ENCODE data around the gene PCGF3.

PCGF3 gene

GRCh38 chr4:705278-706082 lies at the start of gene PCGF3:
Gene PCGF3, plus strand, starts transcription at chr4:705832. Its CDS starts 27,849 bp downstream, at chr4:733681.
- H3K27me3 Mint-ChIP-seq, result no peaks in the 10 kb centered on the region
- H3K4me1 Mint-ChIP-seq, result peaks cover 22% of the 10 kb centered on the region
- no peaks in the 10 kb centered on the region for H3K9me3 Mint-ChIP-seq
- H3K4me3 Mint-ChIP-seq, result peak within 1 kb of the TSS; percentile 69
- peak within 1 kb of the TSS; percentile 7 for H3K27ac Mint-ChIP-seq
- H3K36me3 Mint-ChIP-seq, result no peaks in the 10 kb centered on the region

GRCh38 chr4:656436-657337 lies 48.9 kb upstream of the PCGF3 start:
- Mint-ChIP-seq H3K4me3 (no peak overlapping the region), H3K9me3 (peaks cover 3% of the 10 kb centered on the region), H3K27me3 (no peaks in the 10 kb centered on the region), H3K36me3 (no peaks in the 10 kb centered on the region), H3K27ac (no peak overlapping the region), H3K4me1 (peaks cover 4% of the 10 kb centered on the region)

- Mint-ChIP-seq H3K27me3 (no peaks in the 10 kb centered on the region), H3K4me1 (peaks cover 4% of the 10 kb centered on the region), H3K9me3 (peaks cover 3% of the 10 kb centered on the region), H3K36me3 (no peaks in the 10 kb centered on the region), H3K27ac (no peak overlapping the region), H3K4me3 (no peak overlapping the region)
These were observed 48.2 kb upstream of the PCGF3 start for GRCh38 chr4:657338-657833.

- no peaks in the 10 kb centered on the region for H3K36me3 Mint-ChIP-seq
- peaks cover 4% of the 10 kb centered on the region for H3K4me1 Mint-ChIP-seq
- H3K27ac Mint-ChIP-seq, result no peak overlapping the region
- no peak overlapping the region for H3K4me3 Mint-ChIP-seq
- H3K9me3 Mint-ChIP-seq, result peaks cover 3% of the 10 kb centered on the region
- no peaks in the 10 kb centered on the region for H3K27me3 Mint-ChIP-seq
These were observed 47.6 kb upstream of the PCGF3 start for GRCh38 chr4:657834-658667.

- Mint-ChIP-seq H3K4me3 (no peak overlapping the region), H3K36me3 (no peaks in the 10 kb centered on the region), H3K4me1 (peaks cover 4% of the 10 kb centered on the region), H3K9me3 (peaks cover 3% of the 10 kb centered on the region), H3K27ac (no peak overlapping the region), H3K27me3 (no peaks in the 10 kb centered on the region)
These were observed 46.7 kb upstream of the PCGF3 start for GRCh38 chr4:658681-659667.

- Mint-ChIP-seq H3K9me3 (peaks cover 3% of the 10 kb centered on the region), H3K36me3 (no peaks in the 10 kb centered on the region), H3K4me1 (peaks cover 11% of the 10 kb centered on the region), H3K4me3 (no peak overlapping the region), H3K27me3 (no peaks in the 10 kb centered on the region), H3K27ac (no peak overlapping the region)
These were observed 45.8 kb upstream of the PCGF3 start for GRCh38 chr4:659851-660250.

- Mint-ChIP-seq H3K27me3 (no peaks in the 10 kb centered on the region), H3K4me1 (peaks cover 13% of the 10 kb centered on the region), H3K27ac (no peak overlapping the region), H3K9me3 (peaks cover 3% of the 10 kb centered on the region), H3K4me3 (no peak overlapping the region), H3K36me3 (no peaks in the 10 kb centered on the region)
These were observed 45.2 kb upstream of the PCGF3 start for GRCh38 chr4:660401-660800.

GRCh38 chr4:661231-661630 lies 44.4 kb upstream of the PCGF3 start:
- H3K27ac Mint-ChIP-seq, result no peak overlapping the region
- no peaks in the 10 kb centered on the region for H3K27me3 Mint-ChIP-seq
- peaks cover 3% of the 10 kb centered on the region for H3K9me3 Mint-ChIP-seq
- H3K4me1 Mint-ChIP-seq, result peaks cover 15% of the 10 kb centered on the region
- H3K36me3 Mint-ChIP-seq, result no peaks in the 10 kb centered on the region
- H3K4me3 Mint-ChIP-seq, result no peak overlapping the region

- Mint-ChIP-seq H3K9me3 (peaks cover 3% of the 10 kb centered on the region), H3K27ac (no peak overlapping the region), H3K4me1 (peaks cover 15% of the 10 kb centered on the region), H3K4me3 (peak overlapping the region; percentile 87), H3K27me3 (no peaks in the 10 kb centered on the region), H3K36me3 (no peaks in the 10 kb centered on the region)
These were observed 43.5 kb upstream of the PCGF3 start for GRCh38 chr4:661881-662761.

- H3K36me3 Mint-ChIP-seq, result no peaks in the 10 kb centered on the region
- peaks cover 3% of the 10 kb centered on the region for H3K9me3 Mint-ChIP-seq
- peak overlapping the region; percentile 87 for H3K4me3 Mint-ChIP-seq
- peak overlapping the region; percentile 88 for H3K27ac Mint-ChIP-seq
- H3K27me3 Mint-ChIP-seq, result no peaks in the 10 kb centered on the region
- peaks cover 15% of the 10 kb centered on the region for H3K4me1 Mint-ChIP-seq
These were observed 42.6 kb upstream of the PCGF3 start for GRCh38 chr4:663046-663437.

GRCh38 chr4:663438-664428 lies 41.9 kb upstream of the PCGF3 start:
- H3K27me3 Mint-ChIP-seq, result no peaks in the 10 kb centered on the region
- H3K36me3 Mint-ChIP-seq, result no peaks in the 10 kb centered on the region
- peak overlapping the region; percentile 87 for H3K4me3 Mint-ChIP-seq
- H3K27ac Mint-ChIP-seq, result peak overlapping the region; percentile 68
- peaks cover 3% of the 10 kb centered on the region for H3K9me3 Mint-ChIP-seq
- peaks cover 15% of the 10 kb centered on the region for H3K4me1 Mint-ChIP-seq

- Mint-ChIP-seq H3K4me3 (peak overlapping the region; percentile 76), H3K4me1 (peaks cover 11% of the 10 kb centered on the region), H3K36me3 (no peaks in the 10 kb centered on the region), H3K9me3 (no peaks in the 10 kb centered on the region), H3K27ac (no peak overlapping the region), H3K27me3 (no peaks in the 10 kb centered on the region)
These were observed 40.9 kb upstream of the PCGF3 start for GRCh38 chr4:664713-665231.
